Endothelial cell of umbilical vein (primary cell): ENCODE data around the gene INKA1.
A peak's percentile ranks its signal among the peaks of the same experiment; 100 is the strongest.

Source experiments
- POLR2AphosphoS5 ChIP-seq: IDR thresholded peaks from 2 replicates; pipeline ENCODE4 v1.6.1; 2012; ENCODE audit warnings: low read depth, mild to moderate bottlenecking, control low read depth, low read length, moderate library complexity; ENCODE audit not compliant: insufficient read depth
- TF ChIP-seq, protein P1 (sequence below), 2 donors: IDR thresholded peaks; 1 replicate in 1 of 2; 2 replicates in 1 of 2; pipeline ENCODE4 v1.5.1; 2011; ENCODE audit warnings: low read length in 2 of 2, mild to moderate bottlenecking in 2 of 2, moderate library complexity in 2 of 2, control low read depth in 1 of 2, inconsistent platforms in 1 of 2, low read depth in 1 of 2; ENCODE audit not compliant: insufficient read depth in 1 of 2; ENCODE audit errors: extremely low read depth in 1 of 2

DNA sequence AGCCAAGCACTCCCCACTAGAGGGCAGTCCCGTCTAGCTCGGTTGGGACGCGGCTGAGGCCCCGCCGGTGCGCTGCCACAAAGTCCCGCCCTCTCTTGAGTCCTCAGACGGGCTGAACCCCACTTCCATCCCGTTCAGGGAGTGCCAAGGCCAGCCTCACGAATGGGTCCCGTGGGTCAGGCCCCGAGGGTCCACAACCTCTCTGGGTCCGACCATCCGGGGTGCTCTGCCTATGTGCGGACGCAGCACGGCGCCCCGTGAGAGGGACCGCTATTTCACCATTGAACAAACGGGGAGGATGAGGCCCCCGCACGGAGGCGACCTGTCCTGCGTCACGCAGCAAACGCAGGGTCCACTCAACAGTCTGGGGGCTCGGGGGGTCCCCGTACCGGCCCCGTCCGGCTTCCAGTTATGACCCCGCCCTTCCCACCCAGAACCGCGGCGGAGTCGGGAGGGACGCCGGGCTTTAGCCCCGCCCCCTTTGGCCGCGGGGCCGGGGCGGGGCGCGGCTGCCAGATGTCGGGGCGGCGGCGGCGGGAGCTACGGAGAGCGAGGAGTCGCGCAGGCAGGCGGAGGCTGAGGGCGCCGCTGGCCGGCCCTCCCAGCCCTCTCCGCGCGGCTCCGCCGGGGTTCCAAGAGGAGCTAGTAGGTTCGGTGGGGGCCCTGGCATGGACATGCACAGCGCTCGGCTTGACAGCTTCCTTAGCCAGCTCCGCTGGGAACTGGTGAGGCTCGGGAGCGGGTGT lies at the start of gene INKA1:
- TF ChIP-seq, protein P1, sequence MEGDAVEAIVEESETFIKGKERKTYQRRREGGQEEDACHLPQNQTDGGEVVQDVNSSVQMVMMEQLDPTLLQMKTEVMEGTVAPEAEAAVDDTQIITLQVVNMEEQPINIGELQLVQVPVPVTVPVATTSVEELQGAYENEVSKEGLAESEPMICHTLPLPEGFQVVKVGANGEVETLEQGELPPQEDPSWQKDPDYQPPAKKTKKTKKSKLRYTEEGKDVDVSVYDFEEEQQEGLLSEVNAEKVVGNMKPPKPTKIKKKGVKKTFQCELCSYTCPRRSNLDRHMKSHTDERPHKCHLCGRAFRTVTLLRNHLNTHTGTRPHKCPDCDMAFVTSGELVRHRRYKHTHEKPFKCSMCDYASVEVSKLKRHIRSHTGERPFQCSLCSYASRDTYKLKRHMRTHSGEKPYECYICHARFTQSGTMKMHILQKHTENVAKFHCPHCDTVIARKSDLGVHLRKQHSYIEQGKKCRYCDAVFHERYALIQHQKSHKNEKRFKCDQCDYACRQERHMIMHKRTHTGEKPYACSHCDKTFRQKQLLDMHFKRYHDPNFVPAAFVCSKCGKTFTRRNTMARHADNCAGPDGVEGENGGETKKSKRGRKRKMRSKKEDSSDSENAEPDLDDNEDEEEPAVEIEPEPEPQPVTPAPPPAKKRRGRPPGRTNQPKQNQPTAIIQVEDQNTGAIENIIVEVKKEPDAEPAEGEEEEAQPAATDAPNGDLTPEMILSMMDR (IDR thresholded peaks at IDR 0.05; ENCODE audit: extremely low read depth in 1 of 2, insufficient read depth in 1 of 2, low read depth in 1 of 2, low read length in 2 of 2) = peak; percentile 86 to 95
- peak; percentile 64 for TF ChIP-seq POLR2AphosphoS5
